ENCODE results near the gene CABLES1.
A peak's percentile ranks its signal among the peaks of the same experiment; 100 is the strongest.

DNA sequence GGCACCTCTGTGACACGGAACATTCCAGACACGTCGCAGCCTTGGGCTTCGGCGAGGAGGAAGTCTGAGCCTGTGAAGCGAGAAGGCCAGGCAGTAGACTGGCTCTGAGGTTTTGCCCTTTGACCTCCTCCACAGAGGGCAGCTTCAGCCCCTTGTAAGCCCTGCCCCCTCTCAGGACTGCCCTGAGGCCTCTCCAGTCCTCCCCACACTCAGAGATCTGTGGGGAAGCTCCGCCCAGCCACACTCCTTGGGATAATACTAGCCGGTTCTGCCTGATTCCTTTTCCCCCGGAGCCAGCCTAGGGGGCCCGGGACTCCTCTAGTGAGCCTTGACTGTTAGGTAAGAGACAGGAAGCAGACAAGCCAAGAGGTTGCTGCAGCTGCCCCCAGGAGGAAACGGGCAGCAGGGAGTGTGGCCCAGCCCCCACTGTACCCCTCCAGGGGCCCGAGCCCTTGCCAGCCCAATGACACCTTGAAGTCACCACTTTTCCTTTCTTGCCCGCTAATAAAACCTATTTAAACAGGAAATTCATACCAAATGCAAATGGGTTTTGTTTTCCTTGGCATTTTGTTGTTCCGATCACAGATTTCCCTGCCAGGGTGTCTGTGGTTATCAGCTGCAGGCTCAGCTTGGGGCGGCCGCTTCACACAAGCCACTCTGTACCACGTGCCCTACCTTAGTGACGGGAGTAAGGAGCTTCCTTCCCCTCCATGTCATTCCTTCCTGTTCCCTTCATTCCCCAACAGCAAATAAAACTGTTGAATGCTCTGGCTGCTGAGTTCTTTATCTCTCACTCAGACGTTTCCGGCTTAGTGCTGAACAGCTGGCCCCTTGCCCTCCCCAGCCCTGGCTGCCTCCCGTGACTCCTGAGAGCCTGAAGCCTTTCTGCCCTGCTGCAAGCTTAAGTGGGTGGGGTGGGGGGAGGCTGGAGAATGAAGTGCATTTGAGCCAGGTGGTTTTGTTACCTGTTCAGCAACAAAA, 124.7 kb downstream of the CABLES1 start:
- no peak for TF ChIP-seq POLR2A (IDR thresholded peaks at IDR 0.05)
- TF ChIP-seq, protein P1, sequence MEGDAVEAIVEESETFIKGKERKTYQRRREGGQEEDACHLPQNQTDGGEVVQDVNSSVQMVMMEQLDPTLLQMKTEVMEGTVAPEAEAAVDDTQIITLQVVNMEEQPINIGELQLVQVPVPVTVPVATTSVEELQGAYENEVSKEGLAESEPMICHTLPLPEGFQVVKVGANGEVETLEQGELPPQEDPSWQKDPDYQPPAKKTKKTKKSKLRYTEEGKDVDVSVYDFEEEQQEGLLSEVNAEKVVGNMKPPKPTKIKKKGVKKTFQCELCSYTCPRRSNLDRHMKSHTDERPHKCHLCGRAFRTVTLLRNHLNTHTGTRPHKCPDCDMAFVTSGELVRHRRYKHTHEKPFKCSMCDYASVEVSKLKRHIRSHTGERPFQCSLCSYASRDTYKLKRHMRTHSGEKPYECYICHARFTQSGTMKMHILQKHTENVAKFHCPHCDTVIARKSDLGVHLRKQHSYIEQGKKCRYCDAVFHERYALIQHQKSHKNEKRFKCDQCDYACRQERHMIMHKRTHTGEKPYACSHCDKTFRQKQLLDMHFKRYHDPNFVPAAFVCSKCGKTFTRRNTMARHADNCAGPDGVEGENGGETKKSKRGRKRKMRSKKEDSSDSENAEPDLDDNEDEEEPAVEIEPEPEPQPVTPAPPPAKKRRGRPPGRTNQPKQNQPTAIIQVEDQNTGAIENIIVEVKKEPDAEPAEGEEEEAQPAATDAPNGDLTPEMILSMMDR (IDR thresholded peaks at IDR 0.05), result no peak
- peak in 1 of 2 donors; percentile 64 for TF ChIP-seq POLR2AphosphoS5 (IDR thresholded peaks at IDR 0.05; ENCODE audit: insufficient read depth in 1 of 2, low read depth in 1 of 2)

All from vagina (tissue), 2 donors.